Neural progenitor cell (in vitro differentiated cells): ENCODE results near the gene TLR5.

ENCODE experiments used
- EZH2 ChIP-seq: fragments of 200-600 bp; sonication (generic); IDR thresholded peaks from 2 replicates; pipeline ENCODE4 v1.6.1; 2017; ENCODE audit warnings: antibody characterized with exemption, mild to moderate bottlenecking, moderate library complexity
- EZH2phosphoT487 ChIP-seq: fragments of 200-600 bp; sonication (generic); IDR thresholded peaks from 2 replicates; pipeline ENCODE4 v1.6.1; 2017; ENCODE audit warnings: antibody characterized with exemption
- TF ChIP-seq, protein P1 (sequence below): fragments of 200-600 bp; sonication (generic); IDR thresholded peaks from 2 replicates; pipeline ENCODE4 v1.5.1; 2017; ENCODE audit warnings: antibody characterized with exemption, mild to moderate bottlenecking

DNA sequence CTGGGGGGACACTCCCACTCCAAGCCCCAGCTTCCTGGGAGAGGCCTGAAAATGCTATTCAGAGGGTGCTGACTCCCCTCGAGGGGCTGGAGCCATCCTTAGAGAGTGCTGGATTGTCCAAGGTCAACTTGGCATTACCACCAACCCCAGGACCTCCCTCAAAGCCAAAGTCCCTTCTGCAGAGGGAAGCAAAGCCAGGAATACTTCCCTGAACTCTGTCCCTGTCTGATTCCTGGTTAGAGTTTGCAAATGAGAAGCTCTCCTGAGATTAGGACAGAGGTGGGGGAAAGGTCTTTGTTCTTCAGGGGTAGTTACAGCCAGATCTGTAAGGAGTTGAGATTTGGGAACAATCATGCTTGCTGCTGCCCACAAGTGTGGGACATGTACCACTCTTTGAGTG, 45.3 kb downstream of the TLR5 start:
- TF ChIP-seq, protein P1, sequence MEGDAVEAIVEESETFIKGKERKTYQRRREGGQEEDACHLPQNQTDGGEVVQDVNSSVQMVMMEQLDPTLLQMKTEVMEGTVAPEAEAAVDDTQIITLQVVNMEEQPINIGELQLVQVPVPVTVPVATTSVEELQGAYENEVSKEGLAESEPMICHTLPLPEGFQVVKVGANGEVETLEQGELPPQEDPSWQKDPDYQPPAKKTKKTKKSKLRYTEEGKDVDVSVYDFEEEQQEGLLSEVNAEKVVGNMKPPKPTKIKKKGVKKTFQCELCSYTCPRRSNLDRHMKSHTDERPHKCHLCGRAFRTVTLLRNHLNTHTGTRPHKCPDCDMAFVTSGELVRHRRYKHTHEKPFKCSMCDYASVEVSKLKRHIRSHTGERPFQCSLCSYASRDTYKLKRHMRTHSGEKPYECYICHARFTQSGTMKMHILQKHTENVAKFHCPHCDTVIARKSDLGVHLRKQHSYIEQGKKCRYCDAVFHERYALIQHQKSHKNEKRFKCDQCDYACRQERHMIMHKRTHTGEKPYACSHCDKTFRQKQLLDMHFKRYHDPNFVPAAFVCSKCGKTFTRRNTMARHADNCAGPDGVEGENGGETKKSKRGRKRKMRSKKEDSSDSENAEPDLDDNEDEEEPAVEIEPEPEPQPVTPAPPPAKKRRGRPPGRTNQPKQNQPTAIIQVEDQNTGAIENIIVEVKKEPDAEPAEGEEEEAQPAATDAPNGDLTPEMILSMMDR: no peak
- TF ChIP-seq EZH2 (no peak), EZH2phosphoT487 (no peak)
